HG02852 (cell line): ENCODE measurements around the gene WWOX.
"Not testable (repeated sequence)": the region's sequence is repeated elsewhere in the genome, so short reads cannot be mapped to it uniquely, and the experiment has no call there.

ENCODE experiments used
- ATAC-seq: cut with Tn5 transposase; IDR thresholded peaks from one replicate; pipeline ENCODE4 v1.9.1; 2021; ENCODE audit warnings: mild to moderate bottlenecking, moderate library complexity; ENCODE audit not compliant: unreplicated experiment

Gene WWOX

DNA sequence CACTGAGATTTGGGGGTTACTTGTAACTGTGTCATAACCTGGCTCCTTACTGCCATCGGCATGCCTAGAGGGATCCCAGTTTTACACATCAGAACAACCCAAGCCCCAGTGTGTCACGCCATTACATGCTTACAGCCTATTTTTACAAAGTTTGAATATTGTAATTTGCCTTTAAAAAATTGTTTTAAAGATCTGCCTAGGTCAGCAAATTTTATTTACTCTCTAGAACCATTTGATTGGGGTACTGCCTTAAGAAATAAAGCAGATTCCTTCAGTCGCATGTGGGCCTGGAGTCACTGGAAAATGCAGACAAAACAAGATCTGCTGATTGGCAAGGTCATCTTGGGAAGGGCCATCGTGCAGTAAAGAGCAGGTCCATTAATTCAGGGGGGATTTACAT, 566.9 kb downstream of the WWOX start:
- no peak for ATAC-seq

DNA sequence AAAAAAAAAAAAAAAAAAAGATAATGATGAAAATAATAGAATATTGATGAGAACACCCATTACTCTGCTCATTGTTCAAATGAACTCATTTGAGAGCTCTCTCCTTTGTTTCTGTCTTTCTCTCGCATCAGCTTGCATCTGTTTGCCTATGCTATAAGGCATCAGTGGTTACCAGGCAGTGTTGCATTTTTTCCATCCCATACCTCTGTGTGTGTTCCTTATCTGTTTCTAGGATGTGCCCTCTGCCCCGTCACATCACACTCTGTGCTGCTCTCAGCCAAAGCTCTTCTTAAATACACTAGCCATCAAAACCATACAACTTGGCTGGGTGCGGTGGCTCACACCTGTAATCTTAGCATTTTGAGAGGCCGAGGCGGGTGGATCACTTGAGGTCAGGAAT, 568.2 kb downstream of the WWOX start:
- no peak for ATAC-seq

DNA sequence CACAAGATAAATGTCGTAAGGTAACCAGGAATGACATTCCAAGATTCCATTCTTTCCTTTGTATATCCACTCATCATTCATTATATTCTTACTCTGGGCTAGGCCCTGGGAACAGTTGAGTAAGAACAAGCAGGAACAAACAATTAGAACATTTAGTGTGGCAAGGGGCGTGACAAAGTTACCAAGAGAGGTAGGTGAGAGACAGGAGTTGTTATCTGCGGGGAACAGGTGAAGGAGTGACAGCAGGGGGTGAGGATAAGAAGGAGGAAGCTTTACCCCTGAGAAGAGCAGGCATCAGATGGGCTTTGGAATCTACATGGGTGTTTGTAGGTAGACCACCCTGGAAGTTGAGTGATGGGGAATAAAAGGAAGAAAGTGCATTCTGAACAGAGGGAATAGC, 568.9 kb downstream of the WWOX start:
- ATAC-seq = no peak

DNA sequence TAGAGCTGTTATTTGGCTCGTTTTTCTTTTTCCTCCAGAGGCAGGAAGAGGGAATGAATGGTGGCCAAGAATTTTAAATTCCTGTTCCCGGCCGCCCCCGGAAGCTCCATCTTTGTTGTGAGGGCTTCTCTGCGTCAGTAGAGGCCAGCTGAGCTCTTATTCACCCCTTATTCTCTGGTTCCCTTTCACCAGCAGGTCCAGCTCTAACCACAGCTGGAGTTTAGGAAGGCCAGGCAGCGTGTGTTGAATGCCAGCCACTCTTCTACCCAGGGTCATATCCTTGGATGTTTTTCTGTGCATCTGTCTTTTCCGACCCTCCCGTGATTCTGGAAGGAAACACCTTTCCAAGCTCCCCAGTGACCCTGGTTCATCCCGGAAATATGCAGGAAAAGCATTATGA, 570.5 kb downstream of the WWOX start:
- no peak for ATAC-seq

DNA sequence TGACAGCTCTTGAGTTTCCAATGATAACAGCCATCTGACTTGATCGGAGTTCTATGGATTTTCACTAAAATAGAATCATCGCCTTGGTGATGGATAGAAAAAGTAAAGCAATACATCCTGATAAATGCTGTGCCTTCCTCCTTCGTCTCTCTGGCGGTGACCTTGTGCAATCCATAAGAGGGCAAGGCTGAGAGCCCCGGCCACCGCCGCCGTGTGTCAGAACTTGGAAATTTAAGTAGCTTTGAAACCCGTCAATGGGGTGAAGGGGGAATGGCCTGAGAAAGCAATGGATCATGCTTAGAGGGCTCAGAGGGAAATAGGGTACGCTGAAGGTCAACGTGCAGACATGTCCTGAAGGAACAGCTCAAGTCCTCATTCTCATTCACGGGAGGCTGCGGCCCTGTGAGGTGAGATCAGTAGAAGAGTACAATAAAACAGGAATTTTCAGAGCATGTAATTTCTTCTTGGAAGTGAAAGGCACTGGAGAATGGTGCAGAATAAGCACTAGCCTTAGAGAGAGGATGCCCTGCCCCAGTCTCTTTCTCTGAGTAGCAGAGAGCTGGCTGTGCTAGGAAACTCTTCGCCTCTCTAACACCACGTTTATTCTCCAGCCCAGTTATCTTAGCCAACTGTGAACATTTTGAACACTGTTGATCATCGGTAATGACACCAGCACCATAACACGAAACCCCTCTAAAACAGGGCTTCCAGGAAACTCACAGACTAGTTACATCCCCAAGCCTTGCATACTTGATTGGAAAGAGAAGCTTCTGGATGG, 573.5 kb downstream of the WWOX start:
- ATAC-seq = no peak

- ATAC-seq = no peak
Observed at GRCh38 chr16:78673884-78674283, 574.4 kb downstream of the WWOX start.

DNA sequence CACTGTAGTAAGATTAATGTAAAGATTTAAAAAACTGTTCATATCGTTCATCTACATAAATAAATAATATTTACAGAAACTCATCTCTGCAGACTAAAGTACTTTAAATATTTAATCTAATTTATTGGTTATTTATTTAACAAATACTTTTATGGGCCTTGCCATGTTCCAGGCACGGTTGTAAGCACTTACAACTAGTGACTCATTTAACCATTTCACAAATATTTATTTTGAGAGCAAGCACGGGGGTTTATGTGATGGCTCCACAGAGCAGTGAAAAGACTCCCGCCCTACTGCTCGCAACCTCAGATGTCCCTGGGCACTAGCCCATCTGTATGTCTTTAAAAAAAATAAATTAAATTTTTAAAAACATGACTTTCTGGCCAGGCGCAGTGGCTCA, 575.9 kb downstream of the WWOX start:
- no peak for ATAC-seq

DNA sequence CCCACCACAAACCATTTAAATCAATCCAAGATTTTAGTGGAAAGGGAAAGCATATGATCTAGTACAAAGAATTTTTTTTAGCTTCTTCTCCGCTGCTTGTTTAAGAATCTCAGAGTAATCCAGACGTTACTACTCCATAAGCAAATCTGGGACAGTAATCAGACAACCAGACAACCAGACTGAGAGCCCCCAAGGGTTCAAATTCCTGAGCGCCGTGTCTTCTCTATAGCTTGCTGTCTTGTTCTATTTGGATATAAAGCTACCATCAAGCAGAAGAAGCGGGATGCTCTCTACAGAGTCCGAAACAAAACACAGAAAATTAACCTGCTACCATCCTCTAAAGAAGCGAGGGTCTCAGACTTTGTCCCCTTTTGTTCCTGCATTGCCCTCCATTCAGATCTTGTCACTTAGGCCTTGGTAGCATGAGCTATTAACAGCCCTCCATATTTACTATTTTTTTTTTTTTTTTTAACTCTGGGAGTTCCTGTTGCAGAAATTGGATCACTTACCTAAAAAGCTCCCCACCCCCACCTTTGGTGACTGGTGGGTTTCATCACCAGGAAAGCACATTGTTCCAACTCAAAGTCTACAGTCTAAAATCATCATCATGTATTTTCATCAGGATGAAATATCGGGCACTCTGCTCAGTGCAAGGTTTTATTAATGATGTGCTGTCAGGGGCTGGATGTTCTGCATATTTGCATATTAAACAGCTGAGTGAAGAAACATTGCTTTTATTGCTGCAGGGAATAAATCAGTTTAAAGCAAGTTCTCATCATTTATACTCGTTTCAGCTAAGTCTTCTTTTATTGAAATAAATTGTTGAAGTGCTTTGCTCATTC, 576.7 kb downstream of the WWOX start:
- no peak for ATAC-seq

GRCh38 chr16:78677181-78677731, 577.8 kb downstream of the WWOX start:
- ATAC-seq = no peak

- ATAC-seq = no peak
Observed at GRCh38 chr16:78679546-78679945, 580.1 kb downstream of the WWOX start.

DNA sequence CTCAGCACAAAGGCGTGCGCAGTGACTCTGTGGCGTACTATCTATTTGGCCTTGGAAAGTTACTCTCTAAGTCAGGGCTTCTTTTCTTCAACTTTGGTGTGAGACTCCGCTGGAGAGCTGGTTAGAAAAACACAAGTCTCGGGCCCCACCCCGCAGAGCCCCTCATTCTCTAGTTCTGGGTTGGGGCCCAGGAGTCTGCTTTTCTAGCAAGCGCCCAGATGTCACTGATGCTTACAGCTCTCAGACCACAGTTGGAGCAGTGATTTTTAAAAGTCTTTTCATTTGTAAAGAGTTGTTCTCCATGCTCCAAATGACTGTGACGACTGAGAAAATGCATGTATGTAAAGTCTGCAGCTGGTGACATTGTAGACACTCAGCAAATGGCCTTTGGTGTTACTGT, 582.3 kb downstream of the WWOX start:
- ATAC-seq = no peak

- no peak for ATAC-seq
Observed at GRCh38 chr16:78684030-78684611, 584.7 kb downstream of the WWOX start.

DNA sequence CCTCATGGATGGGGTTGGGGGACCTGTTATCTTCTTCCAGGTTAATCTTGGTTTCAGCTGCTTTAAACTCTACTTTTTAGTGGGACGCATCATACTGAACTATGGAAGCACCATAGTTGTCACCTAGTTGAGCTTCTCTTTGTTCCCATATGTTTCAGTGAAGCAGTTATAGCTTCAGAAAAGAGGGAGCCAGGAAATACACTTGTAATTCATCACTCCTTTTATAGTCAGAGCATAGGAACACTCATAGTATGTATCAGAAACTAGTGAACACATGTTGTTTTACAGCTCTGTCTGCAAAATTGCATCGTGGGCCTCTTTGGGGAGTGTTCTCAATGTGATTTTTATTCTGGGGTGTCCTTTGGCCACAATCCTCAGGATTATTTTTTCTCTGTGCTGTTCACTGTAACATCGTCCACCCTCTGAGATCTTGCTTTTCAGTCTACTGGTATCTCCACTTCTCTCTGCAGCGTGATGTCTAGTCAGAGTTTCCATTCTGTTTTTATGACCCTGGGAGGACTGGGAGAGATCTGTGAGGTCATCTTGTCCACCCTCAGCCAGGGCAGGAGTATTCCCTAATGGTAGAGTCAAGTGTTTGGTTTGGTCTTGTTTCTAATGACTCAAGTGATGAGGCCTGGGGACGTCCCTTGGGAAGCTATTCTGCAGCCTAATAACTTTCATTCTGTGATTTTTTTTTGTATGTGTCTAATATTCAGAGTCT, 585.4 kb downstream of the WWOX start:
- ATAC-seq = no peak

DNA sequence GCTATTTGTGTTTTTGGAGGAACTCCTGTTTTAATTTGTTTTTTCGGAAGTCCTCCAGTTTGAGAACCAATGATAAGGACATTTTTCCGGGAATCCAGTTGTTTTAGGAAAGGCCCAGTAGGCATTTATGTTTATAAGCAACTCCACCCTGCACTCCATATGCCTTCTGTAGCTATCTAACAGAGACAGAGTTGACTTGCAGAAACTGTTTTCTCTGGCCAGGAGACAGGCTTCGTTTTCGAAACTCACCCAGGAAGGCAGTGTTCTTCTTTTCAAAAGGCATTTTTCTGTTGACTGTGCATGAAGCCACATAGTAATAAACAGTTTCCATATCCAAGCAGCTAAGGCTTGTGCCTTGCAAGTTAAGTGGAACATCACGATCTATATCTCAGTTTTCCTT, 587.1 kb downstream of the WWOX start:
- no peak for ATAC-seq

DNA sequence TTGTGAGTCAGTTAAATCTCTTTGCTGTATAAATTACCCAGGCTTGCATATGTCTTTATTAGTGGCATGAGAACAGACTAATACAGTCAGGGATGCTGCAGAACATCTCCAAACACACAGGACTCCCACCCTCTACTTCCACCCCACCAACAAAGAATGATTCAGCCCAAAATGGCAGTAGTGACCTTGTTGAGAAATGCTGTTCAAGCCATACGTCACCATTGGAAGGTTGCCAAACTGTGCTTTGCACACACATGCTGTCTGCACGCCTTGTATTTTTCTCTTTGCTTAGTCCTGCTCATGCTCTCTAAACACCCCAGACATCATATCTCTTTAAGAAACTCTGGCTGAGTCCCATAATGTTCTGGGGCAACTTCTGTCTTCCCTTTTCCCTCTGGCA, 589.6 kb downstream of the WWOX start:
- ATAC-seq = no peak

GRCh38 chr16:78689536-78689935, 590.1 kb downstream of the WWOX start:
- no peak for ATAC-seq

GRCh38 chr16:78690510-78690909, 591.1 kb downstream of the WWOX start:
- no peak for ATAC-seq

GRCh38 chr16:78691746-78692145, 592.3 kb downstream of the WWOX start:
- ATAC-seq = not testable (repeated sequence)

DNA sequence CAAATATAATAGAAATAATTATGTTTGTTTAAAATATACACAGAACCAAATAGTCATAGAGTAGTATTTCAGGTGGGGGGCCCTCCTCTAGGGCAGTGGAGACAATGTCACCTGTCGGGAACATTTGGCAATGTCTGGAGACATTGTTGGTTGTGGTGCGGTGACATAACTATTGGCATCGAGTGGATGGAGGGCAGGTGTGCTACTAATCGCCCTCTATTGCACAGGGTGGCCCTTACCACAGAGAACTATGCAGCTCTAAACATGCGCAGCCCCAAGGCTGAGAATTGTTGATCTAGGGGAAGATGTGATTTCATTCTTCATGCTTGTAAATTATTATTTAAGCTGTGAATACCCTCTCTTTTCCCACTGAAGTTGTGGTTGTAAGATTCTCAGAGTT, 594.0 kb downstream of the WWOX start:
- ATAC-seq = no peak

GRCh38 chr16:78694414-78694813, 595.0 kb downstream of the WWOX start:
- ATAC-seq = no peak

- no peak for ATAC-seq
Observed at GRCh38 chr16:78695391-78695790, 595.9 kb downstream of the WWOX start.
